ENCODE results near the gene TARS3.

The TARS3 gene

DNA sequence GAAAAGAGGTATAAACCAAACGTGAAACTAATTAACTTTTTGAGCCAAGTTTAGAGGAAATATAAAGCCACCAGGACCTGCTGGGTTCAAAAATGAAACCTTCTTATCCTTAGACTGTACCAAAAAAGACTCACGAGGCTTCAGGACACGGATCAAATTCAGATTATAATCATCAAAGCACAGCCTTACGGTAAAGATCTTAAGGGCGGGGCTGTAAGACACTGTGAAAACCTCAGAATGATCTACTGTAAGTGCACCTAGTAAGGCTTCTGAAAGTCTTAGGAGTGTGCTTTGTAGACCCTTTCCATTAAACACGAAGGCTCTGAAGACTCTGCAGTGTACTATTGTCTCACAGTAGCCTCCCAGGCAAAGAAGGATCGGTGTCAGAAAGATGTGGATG is 26.8 kb downstream of the TARS3 start:
- no peak for TF ChIP-seq CTCF (IDR thresholded peaks at IDR 0.05; ENCODE audit: borderline replicate concordance, insufficient read depth, low read depth, low read length)
- no peak overlapping the region for H3K4me3 ChIP-seq (ENCODE audit: low read depth, low read length)

DNA sequence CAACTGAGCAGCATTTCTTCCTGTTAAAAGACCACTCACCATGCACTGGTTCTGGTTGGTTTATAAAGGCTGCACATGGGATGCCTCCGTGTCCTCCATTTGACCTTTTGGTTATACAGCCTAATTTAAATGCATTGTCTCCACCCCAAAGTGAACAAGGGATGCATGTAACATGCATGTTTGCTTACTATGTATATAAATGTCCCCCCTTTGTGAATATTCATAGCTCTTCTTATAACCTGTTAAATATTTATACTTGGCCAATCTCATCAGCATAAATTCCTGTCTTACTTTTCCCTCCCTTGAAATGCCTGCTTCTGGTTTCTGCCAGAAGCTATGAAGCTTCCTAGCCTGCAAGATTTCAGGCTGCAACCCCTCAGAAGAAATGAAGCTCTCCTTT is 27.4 kb downstream of the TARS3 start:
- no peak overlapping the region for H3K4me3 ChIP-seq (ENCODE audit: low read depth, low read length)
- TF ChIP-seq CTCF (IDR thresholded peaks at IDR 0.05; ENCODE audit: borderline replicate concordance, insufficient read depth, low read depth, low read length) = no peak

- H3K4me3 ChIP-seq (ENCODE audit: low read depth, low read length) = no peak overlapping the region
- no peak for TF ChIP-seq CTCF (IDR thresholded peaks at IDR 0.05; ENCODE audit: borderline replicate concordance, insufficient read depth, low read depth, low read length)
Observed at GRCh38 chr15:101694261-101694660, 30.0 kb downstream of the TARS3 start.

DNA sequence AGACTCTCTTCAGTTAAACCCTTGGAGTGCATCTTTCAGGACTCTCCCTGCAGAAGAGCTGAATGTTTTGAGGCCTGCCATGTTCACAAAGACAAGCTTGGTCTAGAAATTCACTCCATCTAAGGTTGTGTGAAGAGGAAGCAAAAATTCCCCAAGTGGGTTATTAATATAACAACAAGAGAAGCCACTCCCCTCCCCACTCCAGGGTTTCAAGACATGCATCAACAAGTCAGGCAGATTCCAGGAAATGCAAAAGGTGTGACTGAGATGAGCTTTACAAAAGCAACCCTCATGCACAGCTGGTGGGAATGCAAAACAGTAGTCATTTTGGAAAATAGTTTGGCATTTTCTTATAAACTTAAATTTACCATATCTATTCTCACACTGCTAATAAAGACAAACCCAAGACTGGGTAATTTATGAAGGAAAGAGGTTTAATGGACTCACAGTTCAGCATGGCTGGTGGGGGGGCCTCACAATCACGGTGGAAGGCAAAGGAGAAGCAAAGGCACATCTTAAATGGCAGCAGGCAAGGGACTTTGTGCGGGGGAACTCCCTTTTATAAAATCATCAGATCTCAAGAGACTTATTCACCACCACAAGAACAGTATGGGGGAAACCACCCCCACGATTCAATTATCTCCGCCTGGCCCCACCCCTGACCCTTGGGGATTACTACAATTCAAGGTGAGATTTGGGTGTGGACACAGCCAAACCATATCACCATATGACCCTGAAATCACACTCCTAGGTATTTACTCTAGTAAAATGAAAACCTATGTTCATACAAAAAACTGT is 31.3 kb downstream of the TARS3 start:
- no peak for TF ChIP-seq CTCF (IDR thresholded peaks at IDR 0.05; ENCODE audit: borderline replicate concordance, insufficient read depth, low read depth, low read length)
- H3K4me3 ChIP-seq (ENCODE audit: low read depth, low read length) = no peak overlapping the region

DNA sequence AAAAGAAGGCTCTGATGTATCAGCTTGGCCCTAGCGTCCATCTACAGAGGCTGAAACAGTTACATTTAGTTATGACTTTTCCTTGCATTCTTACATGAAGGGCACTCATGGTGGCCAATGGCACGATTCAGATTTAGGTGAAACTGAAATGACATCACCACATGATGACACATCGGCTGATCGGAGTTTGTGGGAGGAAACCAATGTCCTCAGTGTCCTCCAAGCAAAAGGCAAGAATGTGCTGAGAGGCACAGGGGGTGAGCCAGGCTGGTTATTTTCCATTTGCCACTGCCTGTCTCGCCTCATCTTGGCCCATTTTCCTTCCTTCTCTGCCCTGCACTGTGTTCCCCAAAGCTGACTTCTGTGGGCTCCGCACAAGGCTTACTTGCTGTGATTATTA is 34.4 kb downstream of the TARS3 start:
- TF ChIP-seq CTCF (IDR thresholded peaks at IDR 0.05; ENCODE audit: borderline replicate concordance, insufficient read depth, low read depth, low read length) = no peak
- H3K4me3 ChIP-seq (ENCODE audit: low read depth, low read length) = no peak overlapping the region

GRCh38 chr15:101686718-101687117 is 37.6 kb downstream of the TARS3 start:
- TF ChIP-seq CTCF (IDR thresholded peaks at IDR 0.05; ENCODE audit: borderline replicate concordance, insufficient read depth, low read depth, low read length) = no peak
- H3K4me3 ChIP-seq (ENCODE audit: low read depth, low read length) = no peak overlapping the region

GRCh38 chr15:101684877-101685276 is 39.4 kb downstream of the TARS3 start:
- TF ChIP-seq CTCF (IDR thresholded peaks at IDR 0.05; ENCODE audit: borderline replicate concordance, insufficient read depth, low read depth, low read length) = no peak
- H3K4me3 ChIP-seq (ENCODE audit: low read depth, low read length) = no peak overlapping the region
